Epithelial cell of esophagus (primary cell): ENCODE results near the gene POU2AF1.

Experiments
- DNase-seq: peaks from one replicate; pipeline ENCODE4 v3.0.0; 2010; ENCODE audit warnings: low read depth
- H3K4me3 ChIP-seq: 2 replicates; pipeline ENCODE4 v1.5.1; 2011; ENCODE audit warnings: mild to moderate bottlenecking, low read length, control low read depth
- TF ChIP-seq, protein P1 (sequence below): IDR thresholded peaks from 2 replicates; pipeline ENCODE4 v1.5.1; 2011; ENCODE audit warnings: low read depth, mild to moderate bottlenecking, low read length, control low read depth, inconsistent platforms; ENCODE audit not compliant: insufficient read depth; ENCODE audit errors: missing control alignments

The POU2AF1 gene

DNA sequence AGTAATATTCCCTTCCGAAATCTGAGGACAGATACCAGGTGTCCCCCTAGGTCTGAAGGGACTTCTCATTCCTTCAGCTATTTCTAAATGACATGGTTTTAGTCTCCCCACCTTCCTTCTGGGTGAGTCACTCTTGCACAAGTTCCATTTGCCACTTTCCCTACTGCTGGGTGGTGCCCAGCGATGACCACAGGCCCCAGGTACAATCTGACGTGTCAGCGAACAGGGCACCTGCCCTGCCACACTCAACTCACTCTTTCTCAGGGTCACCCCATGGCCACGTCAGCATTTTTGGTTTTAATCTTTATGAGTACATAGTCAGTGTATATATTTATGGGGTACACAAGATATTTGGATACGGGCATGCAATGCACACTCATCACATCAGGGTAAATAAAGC is 17.2 kb downstream of the POU2AF1 start:
- TF ChIP-seq, protein P1, sequence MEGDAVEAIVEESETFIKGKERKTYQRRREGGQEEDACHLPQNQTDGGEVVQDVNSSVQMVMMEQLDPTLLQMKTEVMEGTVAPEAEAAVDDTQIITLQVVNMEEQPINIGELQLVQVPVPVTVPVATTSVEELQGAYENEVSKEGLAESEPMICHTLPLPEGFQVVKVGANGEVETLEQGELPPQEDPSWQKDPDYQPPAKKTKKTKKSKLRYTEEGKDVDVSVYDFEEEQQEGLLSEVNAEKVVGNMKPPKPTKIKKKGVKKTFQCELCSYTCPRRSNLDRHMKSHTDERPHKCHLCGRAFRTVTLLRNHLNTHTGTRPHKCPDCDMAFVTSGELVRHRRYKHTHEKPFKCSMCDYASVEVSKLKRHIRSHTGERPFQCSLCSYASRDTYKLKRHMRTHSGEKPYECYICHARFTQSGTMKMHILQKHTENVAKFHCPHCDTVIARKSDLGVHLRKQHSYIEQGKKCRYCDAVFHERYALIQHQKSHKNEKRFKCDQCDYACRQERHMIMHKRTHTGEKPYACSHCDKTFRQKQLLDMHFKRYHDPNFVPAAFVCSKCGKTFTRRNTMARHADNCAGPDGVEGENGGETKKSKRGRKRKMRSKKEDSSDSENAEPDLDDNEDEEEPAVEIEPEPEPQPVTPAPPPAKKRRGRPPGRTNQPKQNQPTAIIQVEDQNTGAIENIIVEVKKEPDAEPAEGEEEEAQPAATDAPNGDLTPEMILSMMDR: no peak
- H3K4me3 ChIP-seq: no peak overlapping the region
- peak; percentile 45 for DNase-seq

DNA sequence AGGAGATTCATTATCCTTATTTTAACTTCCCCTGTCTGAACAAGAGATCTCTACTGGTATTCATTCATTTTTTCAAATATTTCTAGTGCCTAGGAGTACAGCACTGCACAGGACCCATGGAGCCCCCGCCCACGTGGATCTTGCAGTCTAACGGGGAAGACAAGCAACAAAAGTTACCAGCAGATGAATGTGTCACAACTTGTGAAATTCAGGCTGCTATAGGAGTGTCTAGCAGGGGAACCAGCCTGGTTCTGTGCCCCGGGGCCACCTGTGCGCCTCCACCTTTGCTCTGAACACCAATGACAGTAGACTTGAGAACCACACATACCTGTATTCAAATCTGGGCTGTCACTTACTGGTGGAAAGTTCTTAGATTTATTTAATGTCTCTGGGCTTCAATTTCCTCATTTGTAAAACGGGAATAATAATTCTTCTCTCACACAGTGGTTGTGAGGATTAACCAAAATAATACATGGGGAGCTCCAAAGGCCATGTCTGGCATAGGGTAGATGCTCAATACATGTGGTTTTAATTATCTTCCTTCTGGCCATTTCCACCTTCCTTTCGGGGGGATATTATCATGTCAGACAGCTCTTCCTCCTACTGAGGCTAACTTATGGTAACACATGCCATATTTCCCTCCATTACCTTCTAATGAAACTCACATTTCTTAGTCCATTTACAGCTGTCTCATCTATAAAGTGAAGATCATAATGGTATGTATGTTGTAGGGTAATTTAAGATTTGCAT is 17.8 kb downstream of the POU2AF1 start:
- TF ChIP-seq, protein P1: no peak
- H3K4me3 ChIP-seq: no peak overlapping the region
- peak; percentile 58 for DNase-seq

DNA sequence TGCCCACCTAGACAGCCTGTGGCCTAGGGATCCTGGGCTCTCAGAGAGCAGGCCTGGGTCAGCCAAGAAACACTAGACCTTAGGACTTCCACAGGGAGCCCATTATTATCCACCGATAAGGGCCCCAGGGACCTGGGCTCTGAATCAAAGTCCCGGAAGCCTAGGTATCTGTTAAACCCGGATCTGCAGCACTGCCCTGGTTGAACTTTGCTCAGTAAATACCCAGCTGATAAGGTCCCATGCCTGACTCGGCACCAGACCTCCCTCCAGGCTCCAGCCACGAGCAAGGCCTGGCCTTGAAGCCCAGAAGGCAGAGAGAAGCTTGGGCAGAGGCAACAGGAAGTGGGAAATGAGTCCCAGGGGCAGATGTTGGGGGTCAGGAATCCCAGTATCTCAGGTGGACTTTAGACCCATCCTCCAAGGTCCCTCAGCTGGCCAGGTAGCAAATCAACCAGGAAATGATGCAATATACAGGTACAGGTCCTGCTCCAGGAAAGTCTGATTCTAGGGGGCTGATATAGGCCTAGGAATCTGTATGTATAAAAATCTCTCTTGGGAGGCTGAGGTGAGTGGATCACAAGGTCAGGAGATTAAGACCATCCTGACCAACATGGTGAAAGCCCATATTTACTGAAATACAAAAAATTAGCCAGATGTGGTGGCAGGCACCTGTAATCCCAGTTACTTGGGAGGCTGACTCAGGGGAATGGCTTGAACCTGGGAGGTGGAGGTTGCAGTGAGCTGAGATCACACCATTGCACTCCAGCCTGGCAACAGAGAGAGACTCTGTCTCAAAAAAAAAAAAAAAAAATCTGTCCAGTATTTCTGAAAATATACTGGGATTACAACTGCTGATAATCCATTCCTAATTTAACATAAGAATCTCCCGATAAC is 18.7 kb downstream of the POU2AF1 start:
- TF ChIP-seq, protein P1: no peak
- no peak for DNase-seq
- no peak overlapping the region for H3K4me3 ChIP-seq

GRCh38 chr11:111359223-111360149 is 19.6 kb downstream of the POU2AF1 start:
- no peak overlapping the region for H3K4me3 ChIP-seq
- TF ChIP-seq, protein P1: peak; percentile 14
- peak; percentile 15 for DNase-seq

GRCh38 chr11:111358038-111359001 is 20.8 kb downstream of the POU2AF1 start:
- no peak for DNase-seq
- H3K4me3 ChIP-seq: no peak overlapping the region
- TF ChIP-seq, protein P1: no peak
